Measurements from ENCODE around the gene ETFB.

The ETFB gene

DNA sequence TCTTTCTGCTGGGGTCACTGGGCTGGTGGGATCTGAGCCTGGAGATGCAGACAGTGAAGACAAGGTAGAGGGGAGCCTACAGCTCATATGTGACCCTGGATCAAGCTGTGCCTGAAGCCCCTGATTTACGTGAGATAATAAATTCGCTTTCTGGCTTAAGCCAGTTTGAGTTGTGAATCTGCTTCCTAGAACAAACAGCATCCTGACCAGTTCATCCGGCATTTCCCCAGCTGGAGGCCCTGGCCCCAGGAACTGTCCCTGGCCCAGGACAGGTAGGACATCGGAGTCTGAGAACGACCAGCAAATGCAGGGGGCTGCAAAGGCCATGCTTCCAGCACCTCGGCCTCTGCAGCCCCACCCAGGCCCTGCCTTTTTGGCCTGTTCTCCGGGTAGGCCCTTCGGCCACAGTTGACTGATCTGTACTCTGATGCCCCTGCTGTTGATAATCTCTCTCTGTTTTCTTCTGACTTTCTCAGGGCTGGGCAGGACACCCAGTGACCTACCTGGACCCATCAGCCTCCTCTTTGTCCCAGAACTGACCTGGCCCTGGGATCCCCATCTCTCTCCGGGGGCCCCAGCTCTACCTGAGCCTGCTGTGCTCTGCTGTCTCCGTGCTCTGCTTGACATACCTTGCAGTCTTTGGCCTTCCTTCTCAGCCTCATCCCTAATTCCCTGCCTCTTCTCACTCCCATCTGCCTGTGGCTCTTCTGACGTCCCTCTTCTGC lies 14.8 kb downstream of the ETFB start:
- no peak for DNase-seq

DNA sequence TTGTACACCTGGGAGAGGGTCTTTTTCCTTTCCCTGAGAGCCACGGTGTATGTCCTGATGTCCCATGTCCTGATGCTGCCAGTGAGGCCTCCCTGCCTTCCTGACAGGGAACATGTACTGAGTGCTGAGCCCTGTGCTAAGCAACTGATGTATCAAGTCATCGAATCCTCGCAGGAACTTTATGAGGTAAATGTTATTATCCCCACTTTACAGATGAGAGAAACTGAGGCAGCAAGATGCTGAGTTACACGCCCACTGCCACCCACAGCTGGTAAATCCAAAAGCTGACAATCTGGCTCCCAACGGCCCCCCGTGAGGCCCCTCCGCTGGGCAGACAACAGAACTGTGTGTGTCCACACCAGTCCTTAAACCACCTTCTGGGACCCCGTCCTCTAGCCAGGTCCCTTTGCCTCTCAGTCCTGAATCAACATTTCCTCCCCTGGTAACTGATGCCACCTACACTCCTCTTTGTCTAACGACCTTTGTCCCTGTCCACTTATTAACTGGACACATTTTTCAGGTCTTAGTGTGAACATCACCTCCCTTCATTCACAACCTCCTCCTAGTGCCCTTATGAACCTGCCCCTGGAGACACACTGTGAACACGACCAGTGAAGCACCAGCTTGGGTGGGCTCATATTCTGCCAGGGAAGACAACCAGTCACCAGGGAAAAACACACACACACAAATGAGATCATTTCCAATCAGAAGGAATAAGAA lies 18.8 kb downstream of the ETFB start:
- no peak for DNase-seq

DNA sequence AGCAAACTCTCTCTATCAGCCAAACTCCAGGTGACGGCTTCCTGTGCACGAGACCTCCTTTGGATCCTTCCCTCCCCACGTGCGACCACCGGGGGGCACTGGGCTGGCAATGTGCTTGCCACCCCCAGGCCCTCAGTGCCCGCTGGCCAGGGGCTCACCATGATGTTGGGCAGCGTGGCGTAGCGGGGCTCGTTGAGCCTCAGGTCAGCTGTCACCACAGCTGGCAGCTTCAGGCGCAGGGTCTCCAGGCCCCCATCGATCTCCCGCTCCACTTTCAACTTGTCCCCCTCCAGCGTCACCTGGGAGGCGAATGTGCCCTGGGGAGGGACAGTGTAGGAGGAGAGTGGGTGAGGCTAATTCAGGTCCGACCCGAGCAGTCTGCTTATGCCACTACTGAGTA lies 19.4 kb downstream of the ETFB start:
- no peak for DNase-seq

DNA sequence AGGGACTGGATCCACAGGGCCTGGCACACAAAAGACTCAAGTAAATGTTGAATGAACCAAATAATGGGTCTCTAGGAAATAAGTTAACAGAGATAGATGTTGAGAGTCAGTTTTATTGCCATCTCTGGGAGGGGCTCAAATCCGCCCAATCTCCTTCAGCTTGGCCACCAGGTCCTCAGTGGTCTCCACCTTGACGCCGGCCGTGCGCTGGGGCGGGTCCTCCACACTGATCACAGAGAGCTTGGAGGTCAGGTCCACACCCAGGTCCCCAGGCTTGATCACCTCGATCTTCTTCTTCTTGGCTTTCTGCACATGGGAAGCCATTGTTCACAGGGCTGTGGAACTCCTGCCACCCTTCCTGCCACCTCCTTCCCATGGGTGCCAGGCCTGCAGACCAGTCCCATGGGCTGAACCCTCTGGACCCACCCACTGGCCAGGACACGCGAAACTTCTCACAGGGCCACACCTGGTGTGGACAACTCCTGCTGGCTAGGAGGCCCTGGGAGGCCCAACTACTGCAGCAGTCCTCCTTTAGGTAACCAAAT lies 21.0 kb downstream of the ETFB start:
- DNase-seq = no peak

DNA sequence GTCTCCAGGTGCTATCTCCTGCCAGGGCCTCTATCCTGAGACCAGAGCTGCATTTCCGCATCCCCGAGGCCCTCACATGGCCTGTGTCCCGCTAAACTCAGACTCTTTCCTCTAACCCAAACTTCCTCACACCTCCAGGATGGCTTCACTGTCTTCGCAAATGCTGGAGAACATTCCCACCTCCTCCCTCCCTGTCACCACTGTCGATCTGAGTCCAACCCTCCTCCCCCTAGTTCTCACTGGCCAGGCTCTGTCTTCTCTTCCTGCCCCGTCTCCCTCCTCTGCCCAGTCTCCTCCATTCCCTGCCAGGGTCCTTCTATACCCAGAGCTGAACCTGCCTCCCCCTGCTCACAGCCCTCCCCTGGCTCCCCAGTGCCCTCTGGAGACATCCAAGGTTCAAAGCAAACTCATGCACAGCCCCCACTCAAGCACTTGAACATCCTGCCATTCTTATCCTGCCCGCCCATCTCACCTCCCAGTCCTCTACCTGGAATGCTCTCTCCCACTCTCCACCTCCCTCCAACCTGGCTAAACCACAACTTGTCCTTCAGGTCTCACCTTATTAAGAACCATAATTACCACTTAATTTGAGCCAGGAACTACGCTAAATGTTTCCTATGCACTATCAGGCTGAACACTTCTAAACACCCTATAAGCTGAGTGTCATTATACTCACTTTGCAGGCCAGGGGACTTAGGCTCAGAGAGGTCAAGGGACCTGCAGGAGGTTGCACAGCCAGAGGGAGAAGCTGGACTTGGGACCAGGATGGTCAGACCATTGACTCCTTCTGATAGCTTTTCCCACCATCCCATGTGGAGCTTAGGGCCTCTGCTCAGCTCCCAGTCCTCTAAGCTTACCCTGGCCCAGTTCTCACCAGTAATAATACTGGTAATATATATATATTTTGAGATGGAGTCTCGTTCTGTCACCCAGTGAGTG lies 23.3 kb downstream of the ETFB start:
- DNase-seq = no peak

DNA sequence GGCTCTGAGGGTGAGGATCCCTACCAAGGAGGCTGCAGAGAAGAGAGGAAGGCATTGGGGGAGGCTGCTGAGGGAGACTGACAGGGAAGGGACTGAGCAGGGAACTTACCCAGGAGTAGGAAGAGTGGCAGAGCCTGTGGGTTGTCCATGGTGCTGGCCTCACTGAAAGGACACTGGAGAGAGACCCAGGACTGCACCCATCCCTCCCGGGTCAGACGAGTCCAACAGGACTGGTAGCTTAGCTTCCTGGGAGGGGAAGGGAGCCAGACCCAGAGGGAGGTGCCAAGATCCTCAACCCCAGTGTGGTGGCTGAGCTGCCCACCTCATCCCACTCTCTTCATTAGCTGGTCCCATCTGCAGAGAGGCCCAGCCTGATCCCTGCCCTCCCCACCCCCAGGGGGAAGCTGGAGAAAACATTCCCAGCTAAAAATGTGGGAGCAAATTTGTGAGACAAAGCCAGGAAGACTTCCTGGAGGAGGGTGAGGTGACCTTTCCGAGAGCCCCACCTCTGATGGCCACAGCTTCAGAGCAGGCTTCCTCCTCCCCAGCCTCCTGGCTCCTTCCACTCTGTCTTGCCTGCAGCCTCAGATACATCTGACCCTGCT lies 24.1 kb downstream of the ETFB start, which contains the start of gene VSIG10L:
TSS of gene VSIG10L (minus strand) at position 164 of the 605 bp plus-strand sequence. CDS start at position 149, 15 bp downstream.
- no peak for DNase-seq

DNA sequence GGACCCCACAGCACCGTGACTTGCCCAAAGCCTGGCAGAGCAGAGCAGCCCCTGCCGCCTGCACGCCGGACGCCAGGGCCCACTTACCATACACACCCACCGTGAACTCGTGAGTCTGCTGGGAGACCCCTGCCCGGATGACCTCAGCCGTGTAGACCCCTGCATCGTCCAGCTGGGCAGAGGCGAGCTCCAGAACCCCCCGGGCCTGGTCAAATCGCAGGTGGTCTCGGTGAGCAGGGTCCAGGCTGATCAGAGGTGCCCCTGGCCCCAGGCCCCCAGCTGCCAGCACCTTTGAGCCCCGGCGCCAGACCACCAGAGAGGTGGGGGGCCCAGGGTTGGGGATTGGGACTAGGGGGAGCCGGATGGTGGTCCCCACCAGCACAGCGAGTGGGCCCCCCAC lies 25.1 kb downstream of the ETFB start:
- DNase-seq = no peak

DNA sequence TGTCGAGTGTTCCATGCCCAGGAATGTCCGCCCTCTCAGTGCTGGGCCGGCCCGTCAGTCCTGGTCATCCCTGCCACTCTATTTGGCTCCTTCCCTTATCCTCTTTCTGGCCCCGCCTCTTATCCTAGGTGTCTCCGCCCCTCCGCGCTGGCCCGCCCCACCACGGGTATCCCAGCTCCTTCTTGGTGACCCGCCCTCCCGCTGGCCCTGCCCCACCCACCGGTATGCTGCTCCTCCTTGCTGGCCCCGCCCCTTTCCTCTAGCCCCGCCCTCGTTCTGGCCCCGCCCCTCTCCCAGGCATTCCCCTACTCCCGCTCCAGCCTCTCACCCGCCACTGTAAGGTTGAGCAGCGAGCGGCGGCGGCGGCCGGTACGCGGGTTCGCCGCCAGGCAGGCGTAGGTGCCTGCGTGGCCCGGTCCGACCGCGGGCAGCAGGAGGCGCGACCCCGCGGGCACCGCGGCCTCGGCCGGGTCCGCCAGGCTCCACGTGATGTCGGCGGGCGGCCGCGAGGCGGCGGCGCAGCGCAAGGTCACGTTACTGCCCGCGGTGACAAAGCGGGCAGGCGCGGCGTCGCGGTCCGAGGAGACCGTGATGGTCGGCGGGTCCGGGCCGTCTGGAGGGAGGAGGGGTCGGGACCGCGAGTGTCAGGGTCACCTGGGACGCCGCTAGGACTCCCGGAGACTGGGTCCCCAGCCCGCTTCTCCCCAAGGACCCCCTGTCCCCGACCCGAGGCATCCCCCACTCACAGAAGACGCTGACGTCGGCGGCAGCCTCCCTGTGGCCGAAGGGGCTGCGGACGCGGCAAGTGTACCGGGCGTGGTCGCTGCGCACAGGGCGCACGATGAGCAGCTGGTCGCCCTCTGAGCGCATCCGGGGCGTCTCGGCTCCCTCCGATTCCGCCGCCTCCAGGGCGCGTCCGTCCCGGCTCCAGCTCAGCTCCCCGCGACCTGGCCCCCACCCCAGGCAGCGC lies 26.2 kb downstream of the ETFB start:
- DNase-seq = peak; percentile 86

DNA sequence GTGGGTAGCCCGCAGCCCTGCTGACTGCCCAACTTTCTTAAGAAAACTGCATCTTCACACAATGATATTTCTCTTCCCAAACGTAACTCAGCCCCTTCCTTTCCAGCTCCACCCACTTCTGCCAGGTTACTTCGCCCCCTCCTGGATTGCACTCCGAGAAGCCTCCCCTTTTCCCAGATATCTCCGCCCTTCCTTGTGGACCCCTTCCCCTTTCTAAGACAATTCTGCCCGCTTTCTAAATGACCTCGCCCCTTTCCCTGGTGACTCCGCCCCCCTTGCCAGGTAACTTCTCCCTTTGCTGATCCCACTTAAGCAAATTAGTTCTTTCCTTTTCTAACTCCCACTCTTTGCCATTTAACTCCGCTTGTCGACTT lies 26.9 kb downstream of the ETFB start:
- no peak for DNase-seq

DNA sequence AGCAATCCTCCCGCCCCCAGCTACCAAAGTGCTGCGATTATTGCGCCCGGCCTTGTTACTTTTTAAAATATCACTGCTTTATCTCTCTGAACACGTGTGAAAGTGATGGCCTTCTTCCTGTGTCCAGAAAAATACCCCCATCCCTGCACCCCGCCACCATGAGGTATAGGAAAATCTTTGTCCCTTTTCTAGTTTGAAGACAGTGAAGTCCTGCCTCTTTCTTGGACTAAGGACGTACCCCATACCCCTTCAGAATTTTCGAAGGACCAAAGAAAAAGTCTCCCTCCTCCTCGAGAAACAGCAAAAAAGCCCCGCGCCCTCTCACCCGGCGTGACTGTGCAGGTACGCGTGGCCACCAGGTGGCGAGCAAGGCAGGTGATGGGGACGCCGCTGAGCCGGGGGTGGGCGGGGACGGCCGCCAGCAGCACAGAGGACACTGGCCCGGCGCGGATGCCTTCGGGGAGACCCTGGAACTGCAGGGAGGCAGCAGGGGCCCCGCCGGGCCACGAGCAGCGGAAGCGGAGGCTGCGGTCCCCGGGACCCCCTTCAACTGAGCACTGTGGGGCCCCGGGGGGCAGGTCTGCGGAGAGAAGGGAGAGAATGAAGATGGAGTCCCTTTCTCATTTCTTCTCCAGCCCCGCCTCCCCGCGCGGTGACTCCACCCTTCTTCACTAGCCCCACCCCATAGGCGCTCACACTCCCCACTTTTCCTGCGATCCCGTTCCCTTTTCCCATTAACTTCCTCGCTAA lies 27.4 kb downstream of the ETFB start:
- DNase-seq = peak; percentile 81

DNA sequence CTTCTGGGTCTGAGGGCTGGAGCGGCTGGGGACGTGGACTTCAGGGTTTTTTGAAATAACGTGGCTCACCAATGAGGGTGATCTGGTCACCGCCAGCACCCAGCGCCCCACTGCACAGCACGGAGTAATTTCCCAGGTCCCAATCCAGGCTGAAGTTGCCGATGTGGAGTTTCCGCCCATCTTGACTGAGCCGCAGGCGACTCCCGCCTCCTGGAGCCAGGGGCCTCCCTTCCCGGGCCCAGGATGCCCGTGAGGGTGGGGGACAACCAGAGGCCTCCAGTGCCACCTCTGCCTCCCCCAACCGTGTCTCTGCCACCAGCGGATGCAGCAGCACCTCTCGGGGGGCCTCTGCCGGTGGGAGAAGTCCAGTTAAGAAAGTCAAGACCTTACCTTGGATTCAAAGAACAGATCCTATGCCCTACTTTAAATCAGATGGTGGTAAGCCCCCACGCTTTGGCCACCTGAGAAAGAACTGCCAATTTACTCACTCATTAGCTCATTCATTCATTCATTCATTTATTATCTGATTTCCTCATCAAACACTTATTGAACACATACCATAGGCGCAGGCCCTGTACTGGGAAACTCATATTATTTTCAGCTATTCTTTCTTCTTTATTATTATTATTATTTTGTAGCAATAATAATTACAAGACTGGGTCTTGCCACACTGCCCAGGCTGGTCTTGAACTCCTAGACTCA lies 28.2 kb downstream of the ETFB start:
- no peak for DNase-seq

DNA sequence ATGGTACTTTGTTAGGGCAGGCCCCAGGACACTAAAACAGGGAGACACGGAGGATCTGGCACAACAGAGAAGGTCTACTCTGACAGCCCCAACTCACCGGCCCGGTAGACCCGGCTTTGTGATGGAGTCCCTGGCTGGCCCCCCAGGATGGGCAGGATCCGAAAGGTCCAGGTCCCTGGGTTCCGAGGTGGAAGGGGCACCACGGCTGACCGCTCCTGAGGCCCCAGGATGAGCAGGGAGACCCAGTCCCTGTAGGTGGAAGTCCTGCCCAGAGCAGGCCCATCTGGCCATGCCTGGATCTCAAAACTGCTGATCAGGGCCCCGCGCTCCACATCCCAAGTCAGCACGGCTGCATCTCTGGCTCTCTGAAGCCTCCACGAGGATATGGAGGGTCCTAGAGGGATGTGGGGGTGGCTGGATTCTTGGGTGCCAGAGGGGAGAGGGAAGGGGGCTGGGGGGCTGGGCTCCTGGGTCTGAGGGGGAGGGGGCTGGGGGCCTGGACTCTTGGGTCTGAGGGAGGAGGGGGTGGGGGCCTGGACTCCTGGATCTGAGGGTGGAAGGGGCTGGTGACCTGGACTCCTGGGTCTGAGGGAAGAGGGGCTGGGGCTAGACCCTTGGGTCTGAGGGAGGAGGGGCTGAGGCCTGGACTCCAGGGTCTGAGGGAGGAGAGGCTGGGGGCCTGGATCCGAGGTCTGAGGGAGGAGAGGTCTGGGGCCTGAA lies 28.9 kb downstream of the ETFB start:
- DNase-seq = no peak

DNA sequence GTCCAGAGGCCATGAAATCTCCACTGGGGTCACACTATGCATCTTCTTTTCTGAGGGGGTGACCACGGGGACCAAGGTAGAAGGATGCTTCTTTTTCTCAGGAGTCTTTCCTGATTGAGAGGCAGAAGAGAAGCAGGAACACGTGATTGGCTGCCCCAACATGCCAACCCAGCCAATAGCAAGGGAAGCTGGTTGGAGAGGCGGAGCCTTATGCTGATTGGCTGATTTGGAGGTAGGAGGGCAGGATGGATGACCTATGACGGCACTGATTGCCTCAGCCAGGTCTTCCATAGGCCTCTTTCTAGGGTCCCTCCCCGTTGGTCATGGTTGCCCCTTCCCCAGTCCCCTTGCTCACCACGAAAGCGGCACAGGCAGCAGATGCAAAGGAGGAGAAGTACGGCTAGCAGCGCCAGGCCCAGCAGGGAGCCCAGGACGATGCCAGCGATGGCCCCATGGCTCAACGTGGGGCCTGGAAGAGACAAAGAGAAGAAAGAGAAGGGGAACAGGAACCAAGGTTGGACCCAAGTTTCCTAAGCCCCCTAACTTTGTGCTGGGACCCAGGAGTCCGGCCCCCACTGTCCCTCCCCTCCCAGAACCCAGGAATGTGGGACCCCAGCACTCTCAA lies 32.2 kb downstream of the ETFB start:
- DNase-seq = no peak

DNA sequence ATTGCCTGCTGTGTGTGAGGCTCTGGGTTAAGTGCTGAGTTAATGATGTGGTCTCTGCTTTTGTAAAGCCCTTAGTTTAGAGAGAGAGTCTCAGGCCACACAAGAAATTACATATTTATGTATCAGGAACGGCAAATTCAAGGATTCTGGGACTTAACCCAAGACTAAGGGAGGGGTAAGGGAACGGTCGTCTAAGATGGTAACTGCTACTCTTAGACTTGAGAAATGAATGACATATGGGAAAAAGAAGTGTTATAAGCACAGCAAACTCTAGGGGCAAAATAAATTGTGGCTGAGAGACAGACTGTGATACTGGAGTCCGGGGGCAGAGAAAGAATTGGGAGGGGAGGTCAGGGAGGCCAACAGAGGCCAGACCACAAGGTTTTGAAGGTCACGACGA lies 34.5 kb downstream of the ETFB start:
- no peak for DNase-seq

DNA sequence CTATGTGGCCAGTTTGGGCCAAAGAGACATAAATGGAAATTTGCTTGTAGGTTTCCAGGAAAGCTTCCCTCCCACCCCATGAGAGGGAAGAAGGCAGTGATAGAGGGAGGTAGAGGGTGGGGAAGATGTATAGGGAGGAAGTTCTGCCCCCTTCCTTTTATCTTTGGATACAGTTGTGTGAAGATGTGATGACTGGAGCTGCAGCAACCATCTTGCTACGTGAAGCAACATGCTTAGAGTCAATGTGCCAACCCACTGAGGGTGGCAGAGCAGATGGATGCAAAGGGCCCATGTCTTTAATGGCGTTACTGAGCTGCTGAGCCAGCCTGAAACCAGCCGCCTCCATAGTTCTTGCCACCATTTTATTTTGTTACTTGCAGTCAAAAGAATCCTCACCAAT lies 35.0 kb downstream of the ETFB start:
- no peak for DNase-seq

DNA sequence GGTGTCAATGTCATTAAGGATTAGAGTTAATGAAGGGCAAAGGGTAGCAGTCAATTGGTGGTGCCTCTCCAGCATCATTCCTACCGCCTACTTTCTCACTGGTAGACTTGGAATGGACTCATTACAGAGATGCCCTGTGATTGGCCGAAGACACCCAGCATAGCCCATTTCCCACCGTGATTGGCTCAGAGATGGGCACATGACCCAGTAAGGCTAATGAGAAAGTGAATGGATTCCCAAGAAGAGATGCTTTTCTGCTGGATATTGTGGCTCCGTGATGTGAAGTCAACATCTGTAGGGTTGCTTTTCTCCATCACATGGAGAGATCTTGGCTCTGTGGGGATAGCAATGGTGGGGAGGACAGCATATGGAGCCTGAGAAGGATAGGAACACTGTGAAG lies 35.8 kb downstream of the ETFB start:
- DNase-seq = no peak

DNA sequence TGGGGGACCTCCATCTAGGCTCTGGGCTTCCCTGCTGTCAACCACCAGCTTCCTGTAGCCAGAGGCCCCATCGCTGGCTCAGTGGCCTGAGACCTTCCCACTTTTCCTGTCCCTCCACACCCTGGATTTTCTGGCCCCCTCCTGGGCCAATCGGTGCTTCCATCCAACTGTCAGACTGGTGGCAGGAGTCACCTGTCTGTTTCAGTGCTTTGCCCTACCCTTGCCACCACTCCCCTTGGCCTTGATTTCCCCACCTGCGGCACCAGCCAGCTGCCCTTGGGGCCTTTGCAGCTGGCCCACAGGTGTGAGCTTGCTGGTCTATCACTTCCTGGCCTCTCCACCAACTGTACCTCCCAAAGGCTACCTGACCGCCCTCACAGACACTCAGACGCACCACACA lies 36.8 kb downstream of the ETFB start:
- no peak for DNase-seq

DNA sequence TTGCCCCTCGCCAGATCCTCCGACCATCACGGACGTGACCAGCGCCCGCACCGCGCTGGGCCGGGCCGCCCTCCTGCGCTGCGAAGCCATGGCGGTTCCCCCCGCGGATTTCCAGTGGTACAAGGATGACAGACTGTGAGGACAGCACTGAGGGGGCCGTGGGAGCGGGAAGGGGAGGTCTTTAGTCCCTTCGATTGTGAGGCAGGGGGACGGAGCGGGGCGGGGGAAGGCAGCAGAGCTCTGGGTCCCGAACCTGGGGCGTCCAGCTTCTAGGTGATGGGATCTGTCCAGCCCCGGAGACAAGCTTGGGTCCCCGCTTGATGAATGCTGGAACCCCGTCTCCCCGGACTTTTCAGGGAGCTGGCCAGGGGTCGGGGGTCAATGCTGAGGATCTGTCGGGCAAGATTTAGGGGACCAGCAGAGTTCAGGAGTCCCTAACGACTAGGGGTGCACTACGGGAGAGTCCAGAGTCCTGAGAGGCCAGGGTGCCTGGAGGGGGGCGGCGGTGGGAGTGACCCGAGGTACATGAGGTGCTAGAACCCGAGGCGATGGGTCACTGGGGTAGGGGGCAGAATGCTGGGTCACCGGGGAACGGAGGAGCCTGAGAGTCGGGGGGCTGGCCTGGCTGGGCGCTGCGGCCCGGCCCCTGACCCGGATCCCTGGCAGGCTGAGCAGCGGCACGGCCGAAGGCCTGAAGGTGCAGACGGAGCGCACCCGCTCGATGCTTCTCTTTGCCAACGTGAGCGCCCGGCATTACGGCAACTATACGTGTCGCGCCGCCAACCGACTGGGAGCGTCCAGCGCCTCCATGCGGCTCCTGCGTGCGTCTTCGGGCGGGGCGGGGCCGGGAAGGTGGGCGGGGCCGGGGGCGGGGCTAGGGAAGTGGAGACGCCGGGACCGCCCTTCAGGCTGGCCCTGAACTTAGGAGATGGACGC lies 38.9 kb downstream of the ETFB start:
- no peak for DNase-seq
